AG04450 (cell line): ENCODE results near the gene CYP26A1. TPM values are rescaled to one million over a fixed set of nuclear protein-coding genes. Genes with fewer than 3 reads are reported as not detected.

Experiments
- CTCF ChIA-PET: fragments of 300-600, 350-600 bp; formaldehyde crosslinking; extraction: SDS; loops from one replicate; lab custom pipeline; 2022; ENCODE audit warnings: antibody characterized with exemption, inconsistent platforms; lab: Charles Lee
- POLR2A ChIA-PET: fragments of 350-600 bp; formaldehyde crosslinking; extraction: SDS; loops from one replicate; lab custom pipeline; 2021; ENCODE audit warnings: antibody characterized with exemption, inconsistent platforms; lab: Yijun Ruan, JAX
- DNase-seq: peaks from one replicate; pipeline ENCODE4 v3.0.0-alpha.2; 2011; ENCODE audit warnings: low read depth, low spot score
- H3K27ac ChIP-seq: one replicate; pipeline ENCODE4 v1.5.1; 2012; ENCODE audit warnings: low read depth, low read length, control low read depth
- H3K27me3 ChIP-seq: one replicate; pipeline ENCODE4 v1.6.0; 2012; ENCODE audit warnings: low read length; ENCODE audit not compliant: control insufficient read depth, insufficient read depth
- H3K4me3 ChIP-seq: 2 replicates; pipeline ENCODE4 v1.5.1; 2011; ENCODE audit warnings: mild to moderate bottlenecking, low read depth, low read length, control low read depth
- H3K9me3 ChIP-seq: 2 replicates; pipeline ENCODE4 v1.5.1; 2012; ENCODE audit warnings: low read length; ENCODE audit not compliant: control insufficient read depth, insufficient read depth
- polyA plus RNA-seq: library from polyadenylated mRNA; depleted of rRNA; stranded (reverse); fragments of >200 nt; gene quantifications from 2 replicates; pipeline ENCODE4 v1.2.3, GENCODE V29; 2011; rRNA removed
- TF ChIP-seq, protein P1 (sequence below): IDR thresholded peaks from 2 replicates; pipeline ENCODE4 v1.5.1; 2011; ENCODE audit warnings: low read depth, low read length, control low read depth, inconsistent platforms

The CYP26A1 gene
- polyA plus RNA-seq, 1 experiment, result not detected

DNA sequence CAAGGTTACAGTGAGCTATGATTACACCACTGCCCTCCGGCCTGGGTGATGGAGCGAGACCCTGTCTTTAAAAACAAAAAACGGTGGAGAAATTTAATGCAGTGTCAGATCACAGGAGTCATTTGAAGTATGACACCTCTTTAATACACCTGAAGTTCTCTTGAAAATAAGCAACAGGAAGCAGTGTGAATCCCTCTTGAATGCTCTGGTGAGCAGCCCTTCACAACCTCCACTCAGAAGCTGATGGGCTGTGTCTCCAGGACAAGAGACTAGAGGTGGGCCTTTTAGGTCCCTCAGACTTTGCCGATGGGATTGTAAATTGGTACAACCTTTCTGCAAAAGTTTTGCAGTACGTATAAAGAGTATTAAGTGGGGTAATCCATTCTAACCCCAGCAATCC is 50.1 kb downstream of the CYP26A1 start:
- Histone ChIP-seq H3K27me3 (no peaks in the 10 kb centered on the region), H3K9me3 (peaks cover 4% of the 10 kb centered on the region), H3K4me3 (no peak overlapping the region), H3K27ac (no peak overlapping the region)
- CTCF ChIA-PET, result no interaction called here
- POLR2A ChIA-PET, result no interaction called here
- no peak for DNase-seq
- TF ChIP-seq, protein P1, sequence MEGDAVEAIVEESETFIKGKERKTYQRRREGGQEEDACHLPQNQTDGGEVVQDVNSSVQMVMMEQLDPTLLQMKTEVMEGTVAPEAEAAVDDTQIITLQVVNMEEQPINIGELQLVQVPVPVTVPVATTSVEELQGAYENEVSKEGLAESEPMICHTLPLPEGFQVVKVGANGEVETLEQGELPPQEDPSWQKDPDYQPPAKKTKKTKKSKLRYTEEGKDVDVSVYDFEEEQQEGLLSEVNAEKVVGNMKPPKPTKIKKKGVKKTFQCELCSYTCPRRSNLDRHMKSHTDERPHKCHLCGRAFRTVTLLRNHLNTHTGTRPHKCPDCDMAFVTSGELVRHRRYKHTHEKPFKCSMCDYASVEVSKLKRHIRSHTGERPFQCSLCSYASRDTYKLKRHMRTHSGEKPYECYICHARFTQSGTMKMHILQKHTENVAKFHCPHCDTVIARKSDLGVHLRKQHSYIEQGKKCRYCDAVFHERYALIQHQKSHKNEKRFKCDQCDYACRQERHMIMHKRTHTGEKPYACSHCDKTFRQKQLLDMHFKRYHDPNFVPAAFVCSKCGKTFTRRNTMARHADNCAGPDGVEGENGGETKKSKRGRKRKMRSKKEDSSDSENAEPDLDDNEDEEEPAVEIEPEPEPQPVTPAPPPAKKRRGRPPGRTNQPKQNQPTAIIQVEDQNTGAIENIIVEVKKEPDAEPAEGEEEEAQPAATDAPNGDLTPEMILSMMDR, result no peak

DNA sequence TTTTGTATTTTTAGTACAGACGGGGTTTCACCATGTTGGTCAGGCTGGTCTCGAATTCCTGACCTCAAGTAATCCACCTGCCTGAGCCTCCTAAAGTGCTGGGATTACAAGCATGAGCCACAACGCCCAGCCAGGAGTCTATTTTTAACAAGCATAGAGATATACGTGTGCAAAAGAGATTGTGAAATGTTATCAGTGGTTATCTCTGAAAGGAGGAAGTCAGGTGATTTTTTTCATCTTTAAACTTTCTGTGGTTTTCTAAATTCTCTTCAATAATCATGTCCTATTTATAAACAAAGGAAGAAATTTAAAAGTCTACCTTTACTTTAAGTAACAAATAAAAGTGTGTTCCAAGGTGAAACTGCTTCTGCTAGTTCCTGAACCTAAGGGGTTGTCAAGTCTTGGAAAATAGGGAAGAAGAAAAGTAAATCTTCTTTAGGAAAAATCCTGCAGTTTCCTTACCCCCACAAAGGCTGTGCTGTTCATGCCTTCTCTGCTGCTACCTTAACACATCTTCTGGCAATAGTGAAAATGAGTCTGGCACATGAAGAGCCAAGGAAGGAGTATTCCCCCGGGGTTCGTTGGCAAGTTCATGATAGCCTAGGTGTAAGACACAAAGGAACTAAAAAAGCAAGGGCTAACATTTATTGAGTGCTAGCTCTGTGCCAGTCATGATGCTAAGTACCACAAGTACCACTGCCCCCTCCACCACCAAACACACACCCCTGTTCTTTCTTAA is 51.1 kb downstream of the CYP26A1 start:
- H3K4me3 ChIP-seq, result no peak overlapping the region
- H3K27me3 ChIP-seq, result no peaks in the 10 kb centered on the region
- CTCF ChIA-PET, result no interaction called here
- peaks cover 4% of the 10 kb centered on the region for H3K9me3 ChIP-seq
- TF ChIP-seq, protein P1, result no peak
- no peak for DNase-seq
- no peak overlapping the region for H3K27ac ChIP-seq
- POLR2A ChIA-PET, result no interaction called here

DNA sequence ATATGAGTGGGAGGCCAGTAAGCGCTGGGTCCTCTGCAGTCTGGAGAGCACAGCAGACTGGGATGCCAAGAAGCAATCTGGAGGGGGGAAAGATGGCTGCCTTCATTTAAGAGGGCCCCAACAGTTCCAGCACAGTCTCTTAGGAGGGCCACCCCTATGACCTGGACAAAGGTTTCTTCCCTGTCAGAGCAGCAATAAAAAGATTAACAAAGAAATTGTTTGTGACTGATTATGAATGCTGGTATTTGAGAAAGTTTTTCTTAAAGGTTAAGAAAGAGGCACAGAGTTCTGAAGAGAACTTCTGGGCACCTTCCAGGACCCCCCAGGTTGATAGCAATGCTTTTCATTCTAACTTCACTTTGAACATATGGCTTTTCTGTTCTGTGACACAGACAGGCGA is 52.3 kb downstream of the CYP26A1 start:
- no peak overlapping the region for H3K27ac ChIP-seq
- CTCF ChIA-PET, result interaction anchor here (1.9 kb wide), 1 partner anchor 10 kb away, joined by 7 read pairs; no protein-coding TSS in a partner anchor
- H3K4me3 ChIP-seq, result no peak overlapping the region
- no peaks in the 10 kb centered on the region for H3K27me3 ChIP-seq
- DNase-seq, result no peak
- peaks cover 4% of the 10 kb centered on the region for H3K9me3 ChIP-seq
- POLR2A ChIA-PET, result no interaction called here
- TF ChIP-seq, protein P1, result no peak

DNA sequence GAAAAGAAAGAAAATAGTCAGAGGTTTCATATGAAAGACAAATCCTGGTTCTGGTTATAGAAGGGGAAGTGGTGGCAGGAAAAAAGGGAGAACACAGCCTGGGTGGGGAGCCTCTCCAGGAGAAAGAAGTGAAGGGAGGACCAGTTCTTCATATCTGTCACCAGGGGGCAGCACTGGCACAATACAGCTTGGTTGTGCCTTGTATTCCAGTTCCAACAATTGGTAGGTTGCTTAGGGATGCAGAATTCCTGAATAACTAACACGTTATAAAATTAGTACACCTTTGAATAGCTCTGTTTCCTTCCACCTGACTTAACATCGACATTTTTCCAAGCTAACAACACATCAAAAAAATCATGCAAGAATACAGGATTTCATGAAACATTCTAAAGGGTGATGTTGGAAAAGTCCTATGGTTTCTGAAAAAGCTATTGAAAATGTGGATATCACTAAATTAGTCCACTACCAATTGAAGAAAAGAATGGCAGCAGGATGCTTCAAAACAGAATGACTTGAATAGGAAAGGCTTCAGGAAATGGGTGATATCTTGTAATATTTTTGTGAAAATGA is 52.9 kb downstream of the CYP26A1 start:
- CTCF ChIA-PET, result interaction anchor here (1.1 to 1.9 kb wide), 2 partner anchors 11 to 12 kb away, joined by 4 to 7 read pairs; no protein-coding TSS in a partner anchor
- H3K27ac ChIP-seq, result no peak overlapping the region
- H3K4me3 ChIP-seq, result no peak overlapping the region
- POLR2A ChIA-PET, result no interaction called here
- peaks cover 3% of the 10 kb centered on the region for H3K27me3 ChIP-seq
- no peak for DNase-seq
- peaks cover 4% of the 10 kb centered on the region for H3K9me3 ChIP-seq
- TF ChIP-seq, protein P1, result peak; percentile 18

Other genes starting within 250 kb of the CYP26A1 start
- gene EXOC6, start 225.4 kb upstream of the CYP26A1 start, polyA plus RNA-seq, result 17.7 and 21.8 TPM in 2 replicates
- not detected in 2 replicates for gene CYP26C1, start 13.1 kb upstream of the CYP26A1 start, polyA plus RNA-seq